Hepatocyte (in vitro differentiated cells): ENCODE measurements around the gene PIK3C2A. TPM values are rescaled to one million over a fixed set of nuclear protein-coding genes. Genes with fewer than 3 reads are reported as not detected.

Experiments
- DNase-seq: peaks from one replicate; pipeline ENCODE4 v3.0.0-alpha.2; 2016; ENCODE audit warnings: low spot score
- H2AFZ ChIP-seq: fragments of 200-600 bp; sonication (generic); 2 replicates; pipeline ENCODE4 v1.6.0; 2016; ENCODE audit warnings: antibody characterized with exemption, mild to moderate bottlenecking
- H3K27ac ChIP-seq: fragments of 200-600 bp; sonication (generic); 2 replicates; pipeline ENCODE4 v1.5.1; 2016; ENCODE audit warnings: mild to moderate bottlenecking
- H3K27me3 ChIP-seq: fragments of 200-600 bp; sonication (generic); 2 replicates; pipeline ENCODE4 v1.6.1; 2016
- H3K36me3 ChIP-seq: fragments of 200-600 bp; sonication (generic); replicated peaks from 2 replicates; pipeline ENCODE4 v1.5.1; 2016; ENCODE audit warnings: low read depth; ENCODE audit not compliant: insufficient read depth
- H3K4me1 ChIP-seq: fragments of 200-600 bp; sonication (generic); 2 replicates; pipeline ENCODE4 v1.5.1; 2016; ENCODE audit warnings: mild to moderate bottlenecking, moderate library complexity; ENCODE audit not compliant: insufficient read depth
- H3K4me2 ChIP-seq: fragments of 200-600 bp; sonication (generic); 2 replicates; pipeline ENCODE4 v1.6.0; 2016
- H3K4me3 ChIP-seq: fragments of 200-600 bp; sonication (generic); 2 replicates; pipeline ENCODE4 v1.5.1; 2016; ENCODE audit warnings: mild to moderate bottlenecking
- H3K79me2 ChIP-seq: fragments of 200-600 bp; sonication (generic); 2 replicates; pipeline ENCODE4 v1.6.0; 2017; ENCODE audit warnings: mild to moderate bottlenecking
- H3K9me2 ChIP-seq: fragments of 200-600 bp; sonication (generic); replicated peaks from 2 replicates; pipeline ENCODE4 v1.6.0; 2017; ENCODE audit warnings: mild to moderate bottlenecking; ENCODE audit not compliant: insufficient read depth
- H3K9me3 ChIP-seq: fragments of 200-600 bp; sonication (generic); 2 replicates; pipeline ENCODE4 v1.5.1; 2016; ENCODE audit warnings: low read depth, mild to moderate bottlenecking
- H4K20me1 ChIP-seq: fragments of 200-600 bp; sonication (generic); 2 replicates; pipeline ENCODE4 v1.6.0; 2016; ENCODE audit warnings: mild to moderate bottlenecking; ENCODE audit not compliant: insufficient read depth, poor library complexity, severe bottlenecking
- CTCF ChIP-seq: fragments of 200-600 bp; sonication (generic); IDR thresholded peaks from 2 replicates; pipeline ENCODE4 v1.5.1; 2016; ENCODE audit warnings: antibody characterized with exemption, mild to moderate bottlenecking; ENCODE audit not compliant: poor library complexity
- EZH2 ChIP-seq: fragments of 200-600 bp; sonication (generic); IDR thresholded peaks from 2 replicates; pipeline ENCODE4 v1.6.1; 2016; ENCODE audit warnings: antibody characterized with exemption, mild to moderate bottlenecking, borderline replicate concordance
- EZH2phosphoT487 ChIP-seq: fragments of 200-600 bp; sonication (generic); IDR thresholded peaks from one replicate; pipeline ENCODE4 v1.6.1; 2018; ENCODE audit warnings: antibody characterized with exemption, mild to moderate bottlenecking, low read depth, moderate library complexity; ENCODE audit not compliant: unreplicated experiment, severe bottlenecking
- WGBS: methylation state at CpG from one replicate; pipeline ENCODE4 v1.1.6; 2016; ENCODE audit warnings: low lambda C conversion rate; ENCODE audit errors: missing lambda C conversion rate; 5-methylcytosine and 5-hydroxymethylcytosine counted together
- polyA plus RNA-seq: library from polyadenylated mRNA; unstranded; fragments of >200 nt; fragmentation: Nextera tagmentation; extraction: Ambion mirVana; gene quantifications from 2 replicates; pipeline ENCODE4 v1.2.1, GENCODE V29; 2016
- total RNA-seq: library from RNA; depleted of rRNA; stranded (reverse); fragments of >200 nt; gene quantifications from 2 replicates; pipeline ENCODE4 v1.2.3, GENCODE V29; 2014

The PIK3C2A gene
- total and polyA plus RNA-seq, 2 experiments from 2014 or later = 20.1 to 96.1 TPM

- H3K4me3 ChIP-seq = no peak overlapping the region
- no peak overlapping the region for H3K4me2 ChIP-seq
- H3K27me3 ChIP-seq = no peaks in the 10 kb centered on the region
- H3K4me1 ChIP-seq = peaks cover 5% of the 10 kb centered on the region
- DNase-seq = no peak
- no peaks in the 10 kb centered on the region for H3K9me3 ChIP-seq
- TF ChIP-seq EZH2 = no peak
- no peak for TF ChIP-seq EZH2phosphoT487
- no peaks in the 10 kb centered on the region for H3K9me2 ChIP-seq
- no peaks in the 10 kb centered on the region for H4K20me1 ChIP-seq
- no peak overlapping the region for H2AFZ ChIP-seq
- peaks cover 6% of the 10 kb centered on the region for H3K79me2 ChIP-seq
- no peak overlapping the region for H3K27ac ChIP-seq
- no peaks in the 10 kb centered on the region for H3K36me3 ChIP-seq
Measured at GRCh38 chr11:17214338-17214737, 6.6 kb upstream of the PIK3C2A start.

- Histone ChIP-seq H3K4me3 (no peak overlapping the region), H3K4me1 (peaks cover 5% of the 10 kb centered on the region), H3K79me2 (peaks cover 18% of the 10 kb centered on the region), H3K9me2 (no peaks in the 10 kb centered on the region), H3K27ac (no peak overlapping the region), H3K9me3 (no peaks in the 10 kb centered on the region), H3K36me3 (no peaks in the 10 kb centered on the region), H3K27me3 (no peaks in the 10 kb centered on the region), H4K20me1 (peaks cover 1% of the 10 kb centered on the region), H3K4me2 (no peak overlapping the region), H2AFZ (no peak overlapping the region)
- TF ChIP-seq EZH2 = no peak
- no peak for TF ChIP-seq EZH2phosphoT487
- no peak for TF ChIP-seq CTCF
- WGBS = 81% methylated on average over 1 of the region's 1 CpG
- DNase-seq = no peak
Measured at GRCh38 chr11:17211286-17211685, 3.5 kb upstream of the PIK3C2A start.

DNA sequence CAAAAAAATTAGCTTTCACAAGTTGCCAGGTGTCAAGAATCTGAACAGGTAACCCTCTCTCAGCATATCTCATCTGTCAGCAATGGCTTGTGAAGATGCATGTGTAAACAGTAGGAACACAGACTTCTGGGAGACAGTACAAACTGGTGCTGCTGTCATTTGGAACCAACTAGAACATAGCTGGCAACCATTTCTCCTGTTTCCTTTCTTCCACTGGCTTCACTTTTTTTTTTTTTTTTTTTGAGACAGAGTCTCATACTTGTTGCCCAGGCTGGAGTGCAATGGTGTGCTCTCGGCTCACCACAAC lies 2.1 kb upstream of the PIK3C2A start:
- peak overlapping the region; percentile 83 for H3K4me2 ChIP-seq
- peaks cover 32% of the 10 kb centered on the region for H3K79me2 ChIP-seq
- TF ChIP-seq EZH2 (no peak), CTCF (no peak), EZH2phosphoT487 (no peak)
- peak; percentile 10 for DNase-seq
- peak overlapping the region; percentile 4 for H2AFZ ChIP-seq
- H3K4me3 ChIP-seq = no peak overlapping the region
- 92% methylated on average over 1 of the region's 1 CpG for WGBS
- H3K36me3 ChIP-seq = no peaks in the 10 kb centered on the region
- H3K9me2 ChIP-seq = no peaks in the 10 kb centered on the region
- peak overlapping the region; percentile 97 for H3K27ac ChIP-seq
- no peaks in the 10 kb centered on the region for H3K27me3 ChIP-seq
- H3K4me1 ChIP-seq = peaks cover 5% of the 10 kb centered on the region
- no peaks in the 10 kb centered on the region for H3K9me3 ChIP-seq
- H4K20me1 ChIP-seq = peaks cover 13% of the 10 kb centered on the region

DNA sequence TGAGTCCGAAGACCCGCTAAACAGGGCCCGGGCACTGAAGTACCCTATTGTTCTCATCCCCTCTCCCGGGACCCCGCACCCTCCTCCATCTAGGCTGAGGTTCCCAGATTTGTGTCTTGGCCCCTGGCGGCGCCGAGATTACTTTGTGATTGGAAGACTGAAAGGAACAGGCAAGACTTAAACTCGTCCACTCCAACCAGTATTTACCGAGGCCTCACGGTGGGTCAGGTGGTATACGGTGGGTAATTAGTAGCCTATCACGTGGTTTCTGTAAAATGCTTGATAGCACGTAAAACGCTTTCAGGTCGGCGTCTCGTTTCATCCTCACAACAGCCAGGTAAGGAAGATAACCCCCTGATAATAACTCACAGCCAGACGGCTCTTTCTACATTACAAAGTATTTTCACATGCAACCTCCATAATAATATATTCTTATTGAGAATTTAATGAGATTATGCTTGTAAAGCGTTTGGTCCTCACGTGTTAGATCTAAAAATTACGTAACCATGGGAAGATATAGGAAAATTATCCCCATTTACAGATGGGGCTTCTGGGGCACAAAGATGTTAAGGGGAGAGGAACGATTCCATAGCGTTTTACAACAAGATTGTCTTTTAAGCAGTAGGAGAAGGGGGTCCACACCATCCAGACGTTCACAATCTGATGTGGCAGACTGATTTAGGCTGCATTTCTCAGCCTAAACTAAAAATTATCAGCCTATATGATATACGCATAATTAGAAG lies 642 bp upstream of the PIK3C2A start:
- peak; percentile 92 for DNase-seq
- 2% methylated on average over 26 of the region's 26 CpGs for WGBS
- Histone ChIP-seq H3K9me2 (no peaks in the 10 kb centered on the region), H3K27ac (peak overlapping the region; percentile 97), H3K79me2 (peaks cover 47% of the 10 kb centered on the region), H3K27me3 (no peaks in the 10 kb centered on the region), H3K36me3 (no peaks in the 10 kb centered on the region), H4K20me1 (peaks cover 27% of the 10 kb centered on the region), H3K9me3 (no peaks in the 10 kb centered on the region), H3K4me3 (peak overlapping the region; percentile 31), H3K4me1 (peaks cover 5% of the 10 kb centered on the region), H2AFZ (peak overlapping the region; percentile 51), H3K4me2 (peak overlapping the region; percentile 83)
- TF ChIP-seq EZH2 = no peak
- no peak for TF ChIP-seq EZH2phosphoT487
- no peak for TF ChIP-seq CTCF
